ENCODE measurements around the gene DBNL. TPM values are rescaled to one million over a fixed set of nuclear protein-coding genes. Genes with fewer than 3 reads are reported as not detected.

The DBNL gene
- total and polyA plus RNA-seq, 2 of the 13 experiments (the other 11 are each of a cell fraction or from before 2014, with no cell fraction given) = 20.8 to 35.1 TPM

- intact Hi-C loops (cut with micrococcal nuclease; ENCODE audit: unreplicated experiment) (no loop called here), in situ Hi-C loops (cut with HindIII; ENCODE audit: extremely low pct_ligation_motif_present, low pct_unique_long_range_greater_than_20kb) (no loop called here)
- no TSS peak for BruUV-seq (replicated peaks)
- FAIRE-seq = no peak
- POLR2A ChIA-PET = no interaction called here
- peaks cover 23% of the 10 kb centered on the region for H3K4me1 ChIP-seq (ENCODE audit: insufficient read depth, low read length)
- H3K27me3 ChIP-seq (ENCODE audit: control insufficient read depth in 1 of 2, insufficient read depth in 2 of 2, low read length in 2 of 2) = no peaks in the 10 kb centered on the region
- peaks cover 11 to 29% of the 10 kb centered on the region in 2 experiments; a peak in 4 of 5 replicates for H3K36me3 ChIP-seq (replicated peaks in 1 of 2; ENCODE audit: control insufficient read depth in 1 of 2, insufficient read depth in 2 of 2, low read length in 2 of 2)
- H3K27ac ChIP-seq (ENCODE audit: extremely low read length, insufficient read depth, low read length) = no peak overlapping the region
- no peak overlapping the region for H2AFZ ChIP-seq (ENCODE audit: low read length)
- no peak overlapping the region for H3K9ac ChIP-seq (ENCODE audit: insufficient read depth, low read depth, low read length)
- TF ChIP-seq ETV6 (CRISPR knock-in tag; conservative IDR thresholded peaks at IDR 0.05) (no peak), ZNF772 (CRISPR knock-in tag; IDR thresholded peaks at IDR 0.05) (no peak), ZGPAT (CRISPR knock-in tag; IDR thresholded peaks at IDR 0.05) (no peak), NFRKB (IDR thresholded peaks at IDR 0.05) (no peak), HOXA5 (CRISPR knock-in tag; IDR thresholded peaks at IDR 0.05) (no peak), NFIC (IDR thresholded peaks at IDR 0.05; ENCODE audit: low read length) (no peak), POLR2G (IDR thresholded peaks at IDR 0.05; ENCODE audit: low read depth, low read length) (no peak)
- CTCF ChIA-PET (ENCODE audit: low intra/inter-chr PET ratio, low total read pairs) = no interaction called here
- no peak overlapping the region for H3K4me3 ChIP-seq (replicated peaks in 1 of 3; ENCODE audit: insufficient read depth in 1 of 3, low read depth in 2 of 3, low read length in 3 of 3)
- H3K9me3 ChIP-seq (ENCODE audit: low read length) = no peaks in the 10 kb centered on the region
- H3K79me2 ChIP-seq (ENCODE audit: insufficient read depth, low read length) = no peaks in the 10 kb centered on the region
- 96% methylated on average over 9 of the region's 9 CpGs for WGBS (ENCODE audit: low lambda C conversion rate)
- no peak for DNase-seq (ENCODE audit: low spot score)
- no peak overlapping the region for H3K4me2 ChIP-seq (ENCODE audit: low read depth, low read length)
- no peaks in the 10 kb centered on the region for H4K20me1 ChIP-seq (ENCODE audit: insufficient read depth, low read length)
- ATAC-seq = no peak
Observed at GRCh38 chr7:44077061-44077460, 32.6 kb downstream of the DBNL start.

- in situ Hi-C loops (cut with HindIII; ENCODE audit: extremely low pct_ligation_motif_present, low pct_unique_long_range_greater_than_20kb) = no loop called here
- peaks cover 11 to 28% of the 10 kb centered on the region in 2 experiments; a peak in 4 of 5 replicates for H3K36me3 ChIP-seq (replicated peaks in 1 of 2; ENCODE audit: control insufficient read depth in 1 of 2, insufficient read depth in 2 of 2, low read length in 2 of 2)
- BruUV-seq (replicated peaks) = no TSS peak
- DNase-seq (ENCODE audit: low spot score) = no peak
- WGBS (ENCODE audit: low lambda C conversion rate) = 98% methylated on average over 5 of the region's 5 CpGs
- no peaks in the 10 kb centered on the region for H3K79me2 ChIP-seq (ENCODE audit: insufficient read depth, low read length)
- no peak overlapping the region for H3K4me3 ChIP-seq (replicated peaks in 1 of 3; ENCODE audit: insufficient read depth in 1 of 3, low read depth in 2 of 3, low read length in 3 of 3)
- no peaks in the 10 kb centered on the region for H3K9me3 ChIP-seq (ENCODE audit: low read length)
- H3K27me3 ChIP-seq (ENCODE audit: control insufficient read depth in 1 of 2, insufficient read depth in 2 of 2, low read length in 2 of 2) = no peaks in the 10 kb centered on the region
- intact Hi-C loops (cut with micrococcal nuclease; ENCODE audit: unreplicated experiment) = no loop called here
- H3K4me1 ChIP-seq (ENCODE audit: insufficient read depth, low read length) = peaks cover 16% of the 10 kb centered on the region
- no peak overlapping the region for H2AFZ ChIP-seq (ENCODE audit: low read length)
- H3K4me2 ChIP-seq (ENCODE audit: low read depth, low read length) = no peak overlapping the region
- ATAC-seq = no peak
- H3K27ac ChIP-seq (ENCODE audit: extremely low read length, insufficient read depth, low read length) = no peak overlapping the region
- H4K20me1 ChIP-seq (ENCODE audit: insufficient read depth, low read length) = no peaks in the 10 kb centered on the region
- H3K9ac ChIP-seq (ENCODE audit: insufficient read depth, low read depth, low read length) = no peak overlapping the region
- TF ChIP-seq JUND (CRISPR knock-in tag; IDR thresholded peaks at IDR 0.05) = no peak
- ChIA-PET POLR2A (no interaction called here), CTCF (ENCODE audit: low intra/inter-chr PET ratio, low total read pairs) (no interaction called here)
- FAIRE-seq = no peak
Observed at GRCh38 chr7:44077681-44078091, 33.2 kb downstream of the DBNL start.
